ENCODE measurements around the gene LCA5.
A peak's percentile ranks its signal among the peaks of the same experiment; 100 is the strongest.
"Not testable (repeated sequence)": the region's sequence is repeated elsewhere in the genome, so short reads cannot be mapped to it uniquely, and the experiment has no call there.

LCA5 gene

DNA sequence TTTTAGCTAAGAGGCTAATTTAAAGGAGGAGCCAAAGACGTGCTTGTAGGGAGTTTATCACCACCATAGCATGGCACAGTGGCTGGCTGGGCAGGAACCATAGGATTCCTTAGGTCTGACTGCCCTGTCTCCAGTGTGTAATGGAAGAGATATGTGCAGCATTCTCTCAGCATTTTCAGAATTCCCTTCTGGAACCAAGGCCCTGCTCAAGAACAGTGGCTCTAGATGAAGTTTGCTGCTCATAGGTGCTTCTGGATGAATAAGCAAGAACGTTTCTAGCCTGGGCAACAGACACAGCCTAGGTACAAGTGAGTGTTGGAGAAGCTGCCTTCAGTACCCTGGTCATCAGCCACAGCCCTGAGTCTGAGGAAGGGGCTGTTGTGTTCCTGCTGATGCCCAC is 69.1 kb downstream of the LCA5 start:
- FAIRE-seq (no peak), DNase-seq (ENCODE audit: insufficient read length, low spot score) (no peak)

DNA sequence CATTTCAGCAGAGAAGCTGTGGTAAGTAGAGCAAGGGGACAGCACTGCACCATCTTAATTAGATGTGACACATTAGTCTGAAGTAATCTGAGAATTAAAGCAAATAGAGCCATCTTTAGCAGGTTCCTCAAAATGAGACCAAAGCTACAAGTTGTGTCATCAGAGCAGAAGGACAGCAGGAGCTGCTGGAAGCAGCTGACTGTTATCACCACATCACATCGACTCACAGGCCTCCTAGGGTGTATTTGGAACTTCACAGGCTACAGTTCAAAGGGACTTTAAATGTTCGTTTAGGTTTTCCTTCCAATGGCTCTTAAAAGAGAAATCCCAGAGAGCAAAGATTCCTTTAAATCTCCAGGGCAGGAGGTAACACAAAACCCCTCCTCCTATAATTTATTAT is 69.5 kb downstream of the LCA5 start:
- FAIRE-seq = no peak
- DNase-seq (ENCODE audit: insufficient read length, low spot score) = no peak

DNA sequence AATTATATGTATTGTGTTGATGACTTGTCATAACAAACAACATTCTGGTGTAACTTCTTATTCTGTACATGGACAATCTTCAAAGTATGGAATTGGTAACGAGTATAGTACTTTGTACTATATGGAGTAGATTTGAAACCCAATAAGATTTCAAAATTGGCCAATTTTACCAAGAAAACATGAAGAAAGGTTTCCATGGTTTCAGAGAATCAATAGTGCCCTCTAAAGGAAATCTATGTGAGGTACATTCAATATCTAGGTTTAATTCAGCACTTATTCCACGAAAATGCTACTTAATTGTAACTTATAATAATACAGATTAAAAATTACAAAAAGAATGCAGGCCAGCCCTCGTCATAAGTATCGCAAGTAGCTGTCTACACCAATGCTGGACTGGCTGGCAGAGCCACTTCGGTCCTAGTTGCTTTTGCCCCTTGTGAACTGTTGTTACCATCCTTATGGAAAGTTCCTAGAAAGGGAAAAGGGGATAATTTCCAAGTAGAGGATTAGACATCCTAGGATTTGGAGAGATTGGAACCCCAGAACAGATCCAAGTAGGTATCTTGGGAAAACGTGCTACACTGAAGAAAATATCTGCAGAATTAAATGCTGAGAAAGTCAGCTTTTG is 70.9 kb downstream of the LCA5 start:
- FAIRE-seq (no peak), DNase-seq (ENCODE audit: insufficient read length, low spot score) (no peak)

DNA sequence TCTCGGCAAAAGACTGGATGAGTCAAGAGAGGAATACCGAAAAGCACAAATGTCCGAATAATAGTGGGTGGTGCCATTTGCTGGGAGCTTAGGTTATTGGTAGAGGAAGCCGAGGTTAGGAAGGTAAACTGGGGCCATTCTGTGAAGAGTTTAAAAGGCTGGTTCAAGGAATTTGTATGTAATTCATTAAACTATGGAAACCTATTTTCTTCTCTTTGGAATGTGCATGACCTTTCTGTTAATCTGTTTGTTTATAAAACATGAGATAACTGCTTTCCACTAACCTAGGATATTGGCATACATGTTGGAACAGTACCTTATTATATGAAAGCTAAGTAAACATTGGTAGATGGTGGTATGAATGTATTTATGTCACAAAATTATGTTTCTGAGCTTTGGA is 71.8 kb downstream of the LCA5 start:
- DNase-seq (ENCODE audit: insufficient read length, low spot score) = no peak
- FAIRE-seq = no peak

DNA sequence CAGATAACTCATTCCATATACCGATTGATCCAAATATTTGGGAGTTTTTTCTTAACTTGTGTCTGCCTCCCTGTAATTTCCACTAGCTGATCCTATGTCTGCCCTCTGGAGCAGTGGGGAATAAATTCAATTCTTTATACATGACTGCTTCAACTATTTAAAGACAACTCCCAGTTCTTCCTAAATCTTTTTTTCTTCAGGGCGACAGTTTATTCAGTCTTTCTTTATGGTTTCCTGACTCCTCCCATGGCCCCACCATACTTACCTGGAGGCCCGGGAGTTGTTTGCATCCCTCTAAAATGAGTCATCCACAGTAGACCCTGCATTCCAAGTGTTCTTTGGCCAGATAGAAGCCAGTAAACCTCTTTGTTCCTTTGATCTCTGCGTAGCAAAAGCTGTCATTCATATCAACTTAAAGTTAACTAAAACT is 73.6 kb downstream of the LCA5 start:
- FAIRE-seq = no peak
- no peak for DNase-seq (ENCODE audit: insufficient read length, low spot score)

DNA sequence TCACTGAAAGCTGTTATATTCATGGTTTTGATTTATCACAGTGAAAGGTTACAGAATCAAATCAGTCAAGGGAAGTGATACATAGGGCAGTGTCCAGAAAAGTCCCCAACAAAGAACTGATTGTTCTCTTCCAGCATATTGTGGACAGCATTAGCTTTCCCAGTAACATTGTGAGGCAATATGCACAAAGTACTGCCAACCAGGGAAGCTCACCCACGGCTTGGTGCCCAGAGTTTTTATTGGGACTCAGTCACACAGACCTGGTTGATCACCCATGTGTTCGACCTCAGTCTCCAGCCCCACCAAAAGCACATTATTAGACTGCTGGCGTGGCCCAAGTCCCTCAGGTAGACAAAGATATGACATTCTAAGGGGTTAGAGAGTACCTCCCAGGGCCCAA is 76.0 kb downstream of the LCA5 start:
- no peak for FAIRE-seq
- no peak for DNase-seq (ENCODE audit: insufficient read length, low spot score)

DNA sequence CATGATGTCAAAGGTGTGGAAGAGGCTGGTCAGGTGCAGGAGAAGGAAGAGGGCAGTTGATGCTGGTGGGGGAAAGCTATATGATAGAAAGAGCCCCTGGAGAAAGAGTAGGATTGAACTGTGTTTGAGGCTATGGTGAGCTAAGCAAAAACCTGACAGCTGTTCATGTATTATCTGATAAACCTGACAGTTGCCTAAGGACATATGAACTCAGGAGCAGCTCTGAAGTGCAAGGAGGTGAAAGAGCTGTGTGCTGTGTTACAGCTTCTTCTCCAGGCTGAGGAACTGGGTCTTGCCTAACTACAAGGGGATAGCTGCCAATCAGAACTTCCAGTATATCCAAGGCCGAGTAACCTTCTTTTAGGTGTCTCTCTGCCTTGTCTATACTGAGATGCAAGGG is 81.8 kb downstream of the LCA5 start:
- DNase-seq (ENCODE audit: insufficient read length, low spot score) (no peak), FAIRE-seq (no peak)

DNA sequence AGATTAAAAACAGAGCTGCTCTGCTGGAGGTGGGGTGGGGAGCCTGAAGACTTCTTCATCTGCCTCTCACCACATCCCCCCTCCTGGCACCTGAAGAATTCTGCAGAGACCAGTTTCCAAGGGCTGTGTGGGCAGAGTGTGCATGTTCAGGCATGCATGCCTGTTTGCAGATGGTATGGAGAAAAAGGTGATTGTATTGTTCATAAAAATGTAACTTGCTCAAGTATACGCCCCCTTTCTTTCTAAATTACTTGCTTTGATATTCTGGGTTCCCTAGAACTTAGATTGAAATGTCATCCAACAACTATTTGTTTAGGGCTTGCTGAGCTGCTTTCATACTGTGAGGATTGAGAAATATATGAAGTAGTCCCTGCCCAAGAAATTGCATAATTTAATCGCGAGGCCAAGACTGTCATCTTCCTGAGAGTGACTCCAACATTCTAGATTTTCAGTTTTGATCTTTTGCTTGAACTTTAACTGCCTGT is 83.6 kb downstream of the LCA5 start:
- FAIRE-seq (no peak), DNase-seq (ENCODE audit: insufficient read length, low spot score) (peak; percentile 14)

DNA sequence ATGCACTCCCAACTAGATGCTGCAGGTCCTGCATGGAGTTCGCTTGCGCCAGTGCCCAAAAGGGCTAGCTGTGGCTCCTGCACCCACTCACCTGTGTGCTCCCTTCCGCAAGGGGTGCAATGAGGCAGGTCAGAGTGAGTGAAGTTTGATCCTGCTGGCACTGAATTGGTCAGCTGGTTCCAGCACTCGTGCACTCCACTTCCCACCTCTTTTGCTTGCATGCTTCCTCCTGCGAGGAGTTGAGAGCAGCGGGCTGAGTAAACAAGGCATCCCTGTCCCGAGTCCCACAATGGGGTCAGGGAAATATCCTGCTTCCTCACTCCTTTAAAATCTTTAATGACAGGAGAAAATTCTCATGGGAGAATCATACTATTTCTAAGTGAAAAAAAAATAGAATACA is 86.2 kb downstream of the LCA5 start:
- no peak for FAIRE-seq
- no peak for DNase-seq (ENCODE audit: insufficient read length, low spot score)

DNA sequence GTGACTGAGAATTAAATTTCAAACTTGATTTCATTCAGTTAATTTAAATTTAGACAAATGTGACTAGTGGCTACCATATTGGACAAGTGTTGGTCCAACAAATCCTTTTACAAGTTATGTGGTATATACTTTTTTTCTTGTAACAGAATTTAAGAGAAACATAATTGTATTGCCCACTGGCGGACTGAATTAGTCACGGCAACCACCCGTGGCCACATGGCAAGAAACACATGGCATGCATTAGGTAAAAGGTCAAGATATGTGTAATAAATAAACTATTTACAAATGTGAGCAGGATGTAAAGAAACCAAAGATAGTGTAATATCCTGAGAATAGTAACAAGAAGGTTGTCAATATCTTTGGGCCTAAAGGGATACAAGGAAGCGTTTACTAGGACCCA is 91.2 kb downstream of the LCA5 start:
- no peak for DNase-seq (ENCODE audit: insufficient read length, low spot score)
- no peak for FAIRE-seq

DNA sequence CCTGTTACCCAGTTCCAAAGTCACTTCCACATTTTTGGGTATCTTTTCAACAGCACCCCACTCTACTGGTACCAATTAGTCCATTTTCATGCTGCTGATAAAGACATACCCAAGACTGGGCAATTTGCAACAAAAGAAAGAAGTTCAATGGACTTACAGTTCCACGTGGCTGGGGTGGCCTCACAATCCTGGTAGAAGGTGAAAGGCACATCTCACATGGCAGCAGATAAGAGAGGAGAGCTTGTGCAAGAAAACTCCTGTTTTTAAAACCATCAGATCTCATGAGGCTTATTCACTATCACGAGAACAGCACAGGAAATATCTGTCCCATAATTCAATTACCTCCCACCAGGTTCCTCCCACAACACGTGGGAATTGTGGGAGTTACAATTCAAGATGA is 93.4 kb downstream of the LCA5 start:
- DNase-seq (ENCODE audit: insufficient read length, low spot score); FAIRE-seq: not testable (repeated sequence)

DNA sequence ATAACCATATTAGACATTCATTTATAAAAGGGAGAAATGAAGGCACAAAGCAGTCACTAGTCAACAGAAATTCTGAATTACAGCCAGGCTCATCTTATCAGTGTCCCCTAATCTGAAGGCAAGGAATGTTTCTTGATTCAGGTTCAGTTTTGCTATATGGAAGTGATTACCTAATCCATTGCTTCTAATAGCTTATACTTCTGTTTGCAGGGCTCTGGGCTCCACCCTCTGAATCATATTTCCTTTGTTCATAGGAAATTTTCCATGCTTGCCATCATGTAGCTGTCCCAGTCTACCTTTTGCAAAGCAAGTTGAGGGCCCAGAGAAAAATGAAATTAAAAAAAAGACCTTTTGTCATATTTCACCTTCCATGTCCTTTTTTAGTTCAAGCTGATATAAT is 96.0 kb downstream of the LCA5 start:
- FAIRE-seq (no peak), DNase-seq (ENCODE audit: insufficient read length, low spot score) (no peak)

DNA sequence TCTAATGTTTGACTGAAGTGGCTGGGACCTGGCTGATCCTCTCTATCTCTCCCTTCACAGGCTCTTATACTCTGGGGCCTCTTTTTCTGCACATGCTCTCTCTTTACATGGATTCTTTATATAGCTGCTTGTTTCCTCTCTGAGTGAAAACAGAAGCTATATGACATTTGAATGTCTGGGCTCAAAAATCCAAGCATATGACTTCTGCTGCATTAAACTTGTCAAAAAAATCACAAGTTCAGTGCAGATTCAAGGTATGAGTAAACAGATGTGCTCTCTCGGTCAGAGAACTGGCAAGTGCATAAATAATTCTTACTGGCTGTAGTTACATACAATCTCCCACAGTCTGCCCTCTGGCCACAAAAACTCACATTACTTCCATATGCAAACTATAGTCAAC is 96.6 kb downstream of the LCA5 start:
- FAIRE-seq (no peak), DNase-seq (ENCODE audit: insufficient read length, low spot score) (no peak)

DNA sequence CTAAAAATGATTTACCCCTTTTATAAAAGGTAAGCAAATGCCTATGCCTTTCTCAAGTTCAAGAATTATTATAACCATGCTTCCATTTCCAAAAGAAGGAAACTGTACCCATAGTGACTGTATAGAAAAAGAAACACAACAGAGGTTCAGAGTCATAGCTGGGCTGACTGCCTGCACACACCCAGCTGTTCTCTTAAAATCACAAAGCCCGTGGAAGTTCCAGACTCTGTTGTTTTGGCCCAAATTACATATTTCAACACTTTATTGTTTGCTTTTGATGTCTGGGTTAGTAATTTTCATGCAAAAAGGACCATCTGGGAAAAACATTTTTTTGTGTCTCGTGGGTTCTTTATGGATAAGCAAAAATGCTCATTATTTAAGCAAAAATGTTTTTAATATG is 99.2 kb downstream of the LCA5 start:
- DNase-seq (ENCODE audit: insufficient read length, low spot score) (no peak), FAIRE-seq (no peak)

DNA sequence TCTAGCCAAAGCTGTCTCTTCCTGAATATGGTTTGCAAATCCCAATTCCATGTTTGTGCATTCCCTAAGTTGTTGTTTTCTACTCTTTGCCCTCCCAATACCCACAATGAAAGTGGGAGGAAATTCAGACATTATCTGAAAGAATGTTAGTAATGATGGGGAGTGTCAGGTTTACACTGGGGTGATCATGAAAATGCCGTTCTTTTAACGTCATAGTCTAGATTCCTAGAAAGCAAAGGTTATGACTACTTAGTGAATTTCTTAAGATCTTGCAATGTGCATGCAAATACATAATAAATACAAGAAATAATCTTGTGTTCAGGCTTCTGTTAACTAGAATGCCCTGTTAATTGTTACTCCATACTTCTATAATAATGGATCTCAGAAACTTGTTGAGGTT is 101.0 kb downstream of the LCA5 start:
- DNase-seq (ENCODE audit: insufficient read length, low spot score) = peak; percentile 10
- no peak for FAIRE-seq

DNA sequence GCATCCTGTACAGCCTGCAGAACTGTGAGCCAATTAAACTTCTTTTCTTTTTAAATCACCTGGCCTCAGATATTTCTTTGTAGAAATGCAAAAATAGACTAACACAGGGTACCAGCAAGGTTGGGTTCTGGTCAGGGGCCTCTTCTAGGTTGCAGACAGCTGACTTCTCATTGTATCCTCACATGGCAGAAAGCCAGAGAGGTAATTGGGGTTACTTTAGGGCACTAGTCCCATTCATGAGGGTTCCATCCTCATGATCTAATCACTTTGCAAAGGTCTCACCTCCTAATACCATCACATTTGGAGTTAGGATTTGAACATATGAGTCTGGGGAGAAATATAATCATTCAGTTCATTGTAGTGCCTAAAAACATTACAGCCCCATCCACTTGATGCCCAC is 101.5 kb downstream of the LCA5 start:
- no peak for FAIRE-seq
- no peak for DNase-seq (ENCODE audit: insufficient read length, low spot score)
